NCI-H345 treated with DMSO at 0.1 percent for 48 hours (cell line): ENCODE results near the gene ENTPD8.
"Not testable (repeated sequence)": the region's sequence is repeated elsewhere in the genome, so short reads cannot be mapped to it uniquely, and the experiment has no call there.

Experiments used
- DNase-seq: peaks from one replicate; lab custom pipeline; 2025; ENCODE audit not compliant: unreplicated experiment; lab: John Stamatoyannopoulos, UW

ENTPD8 gene

DNA sequence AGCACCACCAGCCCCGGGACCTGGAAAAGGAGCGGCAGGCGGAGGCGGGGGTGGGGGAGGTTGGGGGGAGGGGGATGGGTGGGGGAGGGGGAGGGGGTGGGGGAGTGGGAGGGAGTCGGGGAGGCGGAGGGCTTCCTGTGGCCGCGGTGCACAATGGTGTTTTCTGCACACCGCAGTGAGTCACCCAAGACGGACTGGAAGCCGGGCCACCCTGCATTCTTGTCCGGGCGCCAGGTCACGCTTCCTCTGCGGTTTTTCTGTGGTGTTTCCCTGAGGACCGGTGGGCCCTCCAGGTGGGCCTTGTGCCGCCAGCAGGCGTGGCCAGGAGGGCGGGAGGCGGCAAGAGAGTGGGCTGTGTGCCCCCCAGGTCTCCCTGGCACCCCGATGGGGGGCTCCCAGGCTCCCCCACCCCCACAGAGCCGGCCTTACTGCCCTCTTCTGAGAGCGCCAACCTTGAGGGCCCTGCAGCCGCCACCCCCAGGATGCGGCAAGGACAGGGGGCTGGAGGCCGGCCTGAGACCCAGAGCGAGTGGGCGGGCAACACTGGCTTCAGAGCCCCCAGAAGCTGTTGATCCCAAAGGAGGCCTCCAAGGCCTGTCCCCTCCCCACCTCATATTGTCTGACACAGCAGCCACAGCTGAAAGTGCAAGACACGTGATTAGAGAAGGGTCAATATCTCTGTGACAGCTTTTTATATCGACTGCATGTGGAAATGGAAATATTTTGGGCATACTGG, 29.3 kb downstream of the ENTPD8 start:
- no peak for DNase-seq

DNA sequence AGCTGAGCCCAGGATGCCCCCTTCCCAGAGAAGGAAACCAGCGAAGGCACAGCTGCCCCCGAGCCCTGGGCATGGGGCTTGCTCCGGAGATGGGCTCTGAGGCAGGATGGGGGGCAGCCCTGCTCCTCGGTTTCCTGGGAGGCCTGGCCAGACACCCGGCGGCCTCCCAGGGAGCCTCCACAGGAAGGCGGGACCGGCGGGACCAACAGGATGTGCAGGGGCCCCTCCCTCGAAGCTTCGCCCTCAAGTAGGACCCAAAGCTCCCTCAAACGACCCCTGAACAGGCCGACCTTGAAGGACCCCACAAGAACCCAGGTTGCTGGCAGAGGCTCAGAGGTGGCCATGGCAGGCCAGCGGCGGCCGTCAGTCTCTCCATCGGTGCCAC, 29.9 kb downstream of the ENTPD8 start:
- no peak for DNase-seq

DNA sequence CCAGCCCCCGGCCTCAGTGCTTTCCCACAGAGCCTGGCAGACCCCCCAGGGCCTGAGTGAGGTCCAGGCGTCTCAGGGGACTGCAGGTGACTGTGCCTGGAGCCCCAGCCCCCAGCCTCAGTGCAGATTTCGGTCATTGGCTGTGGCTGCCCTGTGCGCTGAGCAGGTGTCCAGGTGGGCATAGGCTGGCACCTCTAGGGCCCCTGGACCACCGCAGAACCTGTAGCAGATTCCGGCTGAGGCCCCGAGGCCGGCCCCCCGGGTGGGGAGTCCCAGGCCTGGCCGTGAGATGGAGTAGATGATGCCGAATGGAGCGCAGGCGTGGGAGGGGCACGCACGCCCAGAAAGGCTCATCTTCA, 30.3 kb downstream of the ENTPD8 start:
- DNase-seq, result no peak

DNA sequence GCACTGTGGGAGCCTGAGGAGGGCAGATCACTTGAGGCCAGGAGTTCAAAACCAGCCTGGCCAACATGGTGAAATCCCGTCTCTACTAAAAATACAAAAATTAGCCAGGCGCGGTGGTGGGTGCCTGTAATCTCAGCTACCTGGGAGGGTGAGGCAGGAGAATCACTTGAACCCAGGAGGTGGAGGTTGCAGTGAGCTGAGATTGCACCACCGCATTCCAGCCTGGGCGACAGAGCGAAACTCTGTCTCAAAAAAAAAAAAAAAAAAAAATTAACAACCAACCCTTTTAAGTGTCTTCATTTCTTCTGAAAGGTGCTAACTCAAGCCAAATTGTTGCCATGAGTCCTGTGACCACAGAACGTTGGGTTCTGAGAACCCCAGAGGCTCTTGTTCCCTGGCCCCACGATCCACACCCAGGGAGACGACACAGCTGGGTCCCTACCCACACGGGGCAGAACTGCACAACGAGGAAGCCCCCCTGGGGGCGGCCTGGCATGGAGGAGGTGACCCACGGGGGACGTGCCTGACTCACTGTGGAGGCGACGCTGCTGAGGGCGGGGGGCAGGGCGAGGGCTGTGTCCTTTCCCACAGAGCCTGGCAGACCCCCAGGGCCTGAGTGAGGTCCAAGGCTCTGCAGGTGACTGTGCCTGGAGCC, 30.8 kb downstream of the ENTPD8 start:
- not testable (repeated sequence) for DNase-seq

DNA sequence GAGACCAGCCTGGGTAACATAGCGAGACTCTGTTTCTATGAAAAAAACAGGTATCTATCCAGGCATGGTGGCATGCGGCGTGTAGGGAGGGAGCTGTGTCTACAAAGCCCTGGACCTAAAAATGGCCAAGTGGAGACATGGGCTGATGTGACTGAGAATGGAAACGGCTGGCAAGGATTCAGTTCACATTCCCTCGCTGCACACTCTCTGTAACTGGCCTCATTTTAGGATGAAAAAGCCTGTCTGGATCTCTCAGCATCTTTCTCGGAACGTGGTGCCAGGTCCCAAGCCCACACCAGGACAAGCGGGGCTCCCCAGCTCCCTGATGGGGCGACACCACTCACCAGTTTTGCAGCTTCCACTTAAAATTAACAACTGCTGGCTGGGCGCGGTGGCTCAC, 31.6 kb downstream of the ENTPD8 start:
- no peak for DNase-seq

DNA sequence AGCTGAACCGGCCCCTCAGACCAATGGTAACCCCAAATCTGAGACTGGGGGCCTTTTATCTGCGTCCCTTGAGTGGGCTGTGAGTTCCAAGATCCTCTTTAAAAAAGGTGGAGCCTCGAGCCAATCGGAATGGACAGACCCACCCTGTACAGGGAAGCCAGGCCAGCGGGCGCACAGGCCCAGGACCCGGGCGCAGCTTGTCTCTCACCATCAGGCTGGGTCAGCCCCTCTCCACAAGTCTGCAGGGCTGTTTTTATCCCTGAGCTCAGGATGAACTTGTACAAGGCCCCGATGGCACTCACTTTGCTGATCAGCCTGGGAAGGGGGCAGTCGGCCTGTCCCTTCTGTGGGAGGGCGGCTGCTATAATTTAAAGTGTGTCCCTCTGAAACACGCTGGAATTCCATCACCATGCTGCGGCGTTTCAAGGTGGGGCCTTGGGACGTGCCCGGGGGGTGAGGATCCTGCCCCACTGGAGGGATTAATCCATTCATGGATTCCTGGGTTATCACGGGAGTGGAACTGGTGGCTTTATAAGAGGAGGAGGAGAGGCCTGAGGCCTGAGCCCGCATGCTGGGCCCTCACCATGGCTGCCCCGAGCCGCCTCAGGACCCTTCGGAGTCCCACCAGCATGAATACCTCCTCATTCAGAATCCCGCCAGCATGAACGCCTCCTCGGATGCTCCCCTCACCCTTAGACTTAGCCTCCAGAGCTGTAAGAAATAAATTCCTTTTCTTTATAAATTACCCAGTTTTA, 32.3 kb downstream of the ENTPD8 start:
- DNase-seq, result no peak

DNA sequence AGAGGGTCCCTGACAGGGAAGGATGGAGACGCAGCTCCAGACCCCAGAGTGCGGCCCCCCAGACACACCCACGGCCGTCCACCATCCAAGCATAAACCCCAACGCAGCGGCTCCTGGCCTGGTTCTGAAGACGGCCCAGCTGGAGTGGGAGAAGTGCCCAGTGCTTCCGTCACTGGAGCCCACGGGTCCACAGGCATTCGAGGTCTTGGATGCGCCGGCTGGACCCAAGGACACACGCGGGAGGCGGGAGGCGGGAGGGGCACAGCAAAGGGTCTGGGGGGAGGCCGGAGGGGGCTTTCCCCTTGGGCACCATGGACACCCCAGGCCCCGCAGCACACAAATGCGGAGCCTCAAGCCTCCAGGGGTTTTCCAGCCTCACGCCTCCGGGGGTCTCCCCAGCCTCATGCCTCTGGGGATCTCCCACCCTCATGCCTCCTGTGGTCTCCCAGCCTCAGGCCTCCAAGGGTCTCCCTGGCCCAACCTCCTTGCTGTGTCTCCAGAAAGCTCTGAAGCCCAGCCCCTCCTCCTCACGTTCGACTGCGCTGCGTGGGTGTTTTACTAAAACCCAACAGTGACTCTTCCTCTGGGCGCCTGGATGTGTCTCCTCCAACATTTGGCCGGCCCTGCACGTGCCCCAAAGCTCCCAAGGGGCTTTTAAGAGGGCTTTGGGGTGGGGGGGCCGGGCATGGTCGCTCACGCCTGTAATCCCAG, 33.4 kb downstream of the ENTPD8 start:
- DNase-seq, result no peak

DNA sequence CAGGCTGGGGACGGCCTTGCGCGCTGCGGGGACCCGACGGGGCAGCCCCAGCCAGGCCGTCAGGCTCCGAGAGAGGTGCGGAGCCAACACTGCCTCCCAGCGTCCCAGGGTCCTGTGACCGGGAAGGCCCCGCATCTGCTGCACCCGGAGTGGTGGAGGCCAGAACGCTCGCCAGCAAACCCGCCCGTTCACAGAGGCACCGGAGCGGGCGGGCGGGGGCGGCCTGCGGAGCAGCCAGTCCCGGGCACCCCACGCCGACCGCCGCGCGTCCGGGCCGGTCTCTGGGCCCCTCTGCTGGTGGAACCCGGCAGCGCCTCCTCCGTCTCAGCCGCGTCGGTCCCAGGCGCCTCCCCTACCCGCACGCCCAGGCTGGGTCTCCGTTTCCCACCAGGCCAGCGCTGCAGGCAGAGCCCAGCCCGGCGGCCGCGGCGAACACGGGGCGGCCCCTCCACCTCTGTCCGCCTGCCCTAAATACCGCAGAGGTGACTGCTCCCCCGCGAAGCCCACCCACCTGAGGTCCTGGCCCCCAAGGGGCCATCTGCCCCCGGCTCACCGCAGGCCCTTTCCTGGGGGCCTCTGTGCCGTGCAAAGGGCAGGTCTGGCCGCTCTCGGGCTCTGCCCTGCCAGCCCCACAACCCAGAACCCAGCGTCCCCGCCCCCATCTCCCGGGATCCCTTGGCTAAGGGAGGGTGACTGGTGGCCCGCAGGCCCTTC, 34.1 kb downstream of the ENTPD8 start:
- DNase-seq, result peak; percentile 15

DNA sequence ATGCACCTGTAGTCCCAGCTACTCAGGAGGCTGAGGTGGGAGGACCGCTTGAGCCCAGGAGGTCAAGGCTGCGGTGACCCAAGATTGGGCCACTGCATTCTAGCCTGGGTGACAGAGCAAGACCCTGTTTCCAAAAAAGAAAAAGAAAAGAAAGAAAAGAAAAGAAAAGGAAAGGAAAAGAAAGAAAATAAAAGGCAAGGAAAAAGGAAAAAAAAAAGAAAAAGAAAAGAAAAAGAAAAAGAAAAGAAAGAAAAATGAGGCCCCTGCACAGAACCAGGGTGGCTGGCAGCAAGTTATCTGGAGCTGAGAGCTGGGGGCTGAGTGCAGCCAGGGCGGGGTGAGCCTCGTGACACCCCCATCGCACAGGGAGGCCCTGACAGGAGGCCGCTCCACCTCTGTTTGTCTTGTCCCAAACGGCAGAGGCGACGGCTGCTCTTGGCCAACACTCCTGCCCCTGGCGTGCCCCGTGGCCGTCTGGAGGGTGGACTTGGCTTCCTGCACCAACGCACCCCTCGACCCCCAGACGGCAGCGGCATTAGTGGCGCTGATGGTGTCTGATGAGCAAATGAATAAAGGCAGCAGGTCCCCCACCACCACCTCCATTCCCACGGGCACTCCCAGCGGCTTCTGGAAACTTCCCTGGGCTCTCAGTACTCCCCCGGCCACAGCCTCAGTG, 34.9 kb downstream of the ENTPD8 start:
- DNase-seq, result no peak

DNA sequence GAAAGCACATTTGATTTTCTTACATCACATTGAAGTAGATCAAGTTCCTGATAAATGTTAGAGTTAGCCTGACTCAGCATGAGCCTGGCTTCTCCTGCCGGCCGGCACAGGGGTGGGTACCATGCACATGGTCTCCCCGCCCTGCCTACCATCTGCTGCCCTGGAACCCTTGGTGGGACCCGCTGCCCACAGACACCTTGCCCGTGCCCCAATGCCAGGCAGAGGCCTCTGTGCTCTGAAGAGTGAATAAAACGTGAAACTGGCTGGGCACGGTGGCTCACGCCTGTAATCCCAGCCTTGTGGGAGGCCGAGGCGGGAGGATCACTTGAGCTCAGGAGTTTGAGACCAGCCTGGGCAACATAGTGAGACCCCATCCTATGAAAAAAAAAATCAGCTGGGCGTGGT, 35.5 kb downstream of the ENTPD8 start:
- DNase-seq, result no peak

DNA sequence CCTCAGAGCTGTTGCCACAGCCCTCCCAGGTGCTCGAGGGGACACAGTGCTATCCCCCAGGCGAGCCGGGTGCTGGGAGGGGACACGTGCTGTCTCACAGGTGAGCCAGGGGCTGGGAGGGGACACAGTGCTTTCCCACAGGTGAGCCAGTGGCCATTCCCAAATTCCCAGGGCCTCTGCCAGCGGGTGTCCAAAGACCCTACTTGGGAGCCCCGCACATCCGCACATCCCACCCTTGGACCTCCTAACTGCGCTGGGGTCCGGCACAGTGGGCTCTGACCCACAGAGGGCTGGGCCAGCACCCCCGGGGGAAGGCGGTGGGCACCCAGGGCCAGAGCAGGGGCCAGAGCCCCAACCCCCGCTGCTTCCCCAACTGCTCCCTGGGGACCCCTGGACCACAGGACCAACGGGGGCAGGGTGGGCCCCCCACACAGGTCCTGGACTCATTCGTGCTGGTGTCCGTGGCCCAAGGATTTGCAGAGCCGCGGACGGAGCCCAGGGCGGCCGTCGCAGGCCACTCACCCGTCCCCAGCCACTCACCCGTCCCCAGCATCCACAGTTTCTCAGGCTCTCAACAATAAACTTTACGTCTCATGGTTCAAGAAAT, 36.1 kb downstream of the ENTPD8 start:
- DNase-seq, result no peak

DNA sequence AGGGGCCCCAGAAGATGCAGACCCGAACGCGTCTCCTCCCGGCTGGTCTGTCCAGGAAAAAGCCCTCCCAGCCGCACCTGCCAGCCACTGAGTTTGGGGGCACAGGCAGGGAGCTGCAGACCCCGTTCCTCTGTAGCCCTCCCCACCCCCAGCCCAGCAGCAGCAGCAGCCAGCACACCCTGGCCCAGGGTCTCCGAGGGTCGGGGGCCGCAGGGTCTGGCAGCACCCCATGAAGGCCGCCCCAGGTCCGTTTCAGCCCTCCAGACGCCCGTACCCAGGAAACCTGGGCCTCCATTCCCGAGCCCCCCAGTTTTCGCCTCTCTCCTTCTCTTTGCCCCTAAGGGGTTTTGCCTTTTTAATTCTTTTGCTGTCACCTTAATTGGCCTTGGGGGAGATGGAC, 37.9 kb downstream of the ENTPD8 start:
- no peak for DNase-seq

DNA sequence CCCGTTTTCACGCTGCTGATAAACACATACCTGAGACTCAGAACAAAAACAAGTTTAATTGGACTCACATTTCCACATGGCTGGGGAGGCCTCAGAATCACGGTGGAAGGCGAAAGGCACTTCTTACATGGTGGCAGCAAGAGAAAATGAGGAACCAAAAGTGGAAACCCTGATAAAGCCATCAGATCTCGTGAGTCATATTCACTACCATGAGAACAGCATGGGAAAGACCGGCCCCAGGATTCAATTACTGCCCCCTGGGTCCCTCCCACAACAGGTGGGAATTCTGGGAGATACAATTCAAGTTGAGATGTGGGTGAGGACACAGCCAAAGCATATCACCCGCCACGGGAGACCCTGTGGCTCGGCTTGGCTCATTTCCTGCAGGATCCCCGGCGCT, 38.4 kb downstream of the ENTPD8 start:
- DNase-seq, result no peak

DNA sequence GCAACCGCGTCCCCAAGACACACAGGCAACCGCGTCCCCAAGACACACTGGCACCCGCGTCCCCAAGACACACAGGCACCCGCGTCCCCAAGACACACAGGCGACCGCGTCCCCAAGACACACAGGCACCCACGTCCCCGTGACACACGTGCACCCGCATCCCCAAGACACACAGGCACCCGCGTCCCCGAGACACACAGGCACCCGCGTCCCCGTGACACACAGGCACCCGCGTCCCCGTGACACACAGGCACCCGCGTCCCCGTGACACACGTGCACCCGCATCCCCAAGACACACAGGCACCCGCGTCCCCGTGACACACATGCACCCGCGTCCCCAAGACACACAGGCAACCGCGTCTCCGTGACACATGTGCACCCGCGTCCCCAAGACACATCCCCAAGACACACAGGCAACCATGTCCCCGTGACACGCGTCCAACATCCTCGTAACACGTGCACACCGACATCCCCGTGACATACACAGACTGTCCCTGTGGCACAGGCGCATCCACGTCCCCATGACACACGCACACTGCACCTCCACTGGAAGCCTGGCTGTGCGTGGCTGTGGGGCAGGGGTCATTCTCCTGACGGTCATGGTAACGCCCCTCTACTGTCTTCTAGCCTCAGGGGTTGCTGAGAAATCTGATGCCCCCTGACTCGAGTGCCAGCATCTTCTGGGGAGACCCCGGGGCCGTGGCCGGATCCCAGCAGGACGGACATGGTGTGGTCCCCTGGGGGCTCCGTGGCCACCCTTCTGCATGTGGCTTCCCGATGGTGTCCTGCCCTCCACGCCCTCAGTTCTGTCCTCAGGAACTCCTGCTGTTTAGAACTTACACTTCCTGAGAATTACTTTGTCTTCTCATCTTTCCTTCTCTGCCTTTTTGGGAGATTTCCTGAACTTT, 42.3 kb downstream of the ENTPD8 start:
- no peak for DNase-seq

DNA sequence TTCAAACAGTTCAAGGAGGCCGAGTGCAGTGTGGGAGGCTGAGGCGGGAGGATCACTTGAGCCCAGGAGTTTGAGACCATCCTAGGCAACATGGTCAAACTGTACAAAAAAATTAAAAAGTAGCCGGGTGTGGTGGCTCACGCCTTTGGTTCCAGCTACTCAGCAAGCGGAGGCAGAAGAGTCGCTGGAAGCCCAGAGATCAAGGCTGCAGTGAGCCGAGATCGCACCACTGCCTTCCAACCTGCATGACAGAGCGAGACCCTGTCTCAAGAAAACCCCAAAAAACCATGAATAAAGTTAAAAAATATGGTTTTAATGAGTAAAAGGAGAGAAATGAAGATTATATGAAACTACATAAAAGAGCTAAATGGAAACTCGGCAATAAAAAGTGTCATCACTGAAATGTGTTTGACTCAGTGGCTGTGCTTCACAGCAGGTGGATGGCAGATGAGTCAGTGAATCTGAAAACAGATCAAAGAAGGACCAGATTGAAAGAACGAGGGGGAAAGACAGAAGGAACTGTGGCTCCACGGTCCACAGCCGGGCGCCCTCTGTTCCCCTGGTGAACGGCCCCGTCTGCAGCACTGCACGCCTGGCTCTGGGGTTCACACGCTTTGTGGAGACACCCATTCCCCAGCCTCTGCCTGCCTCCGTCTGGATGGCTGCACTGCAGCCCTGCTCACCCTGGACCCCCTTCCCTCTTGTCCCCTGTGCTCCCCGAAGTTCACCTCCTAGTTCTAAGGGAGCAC, 43.3 kb downstream of the ENTPD8 start:
- DNase-seq, result no peak

DNA sequence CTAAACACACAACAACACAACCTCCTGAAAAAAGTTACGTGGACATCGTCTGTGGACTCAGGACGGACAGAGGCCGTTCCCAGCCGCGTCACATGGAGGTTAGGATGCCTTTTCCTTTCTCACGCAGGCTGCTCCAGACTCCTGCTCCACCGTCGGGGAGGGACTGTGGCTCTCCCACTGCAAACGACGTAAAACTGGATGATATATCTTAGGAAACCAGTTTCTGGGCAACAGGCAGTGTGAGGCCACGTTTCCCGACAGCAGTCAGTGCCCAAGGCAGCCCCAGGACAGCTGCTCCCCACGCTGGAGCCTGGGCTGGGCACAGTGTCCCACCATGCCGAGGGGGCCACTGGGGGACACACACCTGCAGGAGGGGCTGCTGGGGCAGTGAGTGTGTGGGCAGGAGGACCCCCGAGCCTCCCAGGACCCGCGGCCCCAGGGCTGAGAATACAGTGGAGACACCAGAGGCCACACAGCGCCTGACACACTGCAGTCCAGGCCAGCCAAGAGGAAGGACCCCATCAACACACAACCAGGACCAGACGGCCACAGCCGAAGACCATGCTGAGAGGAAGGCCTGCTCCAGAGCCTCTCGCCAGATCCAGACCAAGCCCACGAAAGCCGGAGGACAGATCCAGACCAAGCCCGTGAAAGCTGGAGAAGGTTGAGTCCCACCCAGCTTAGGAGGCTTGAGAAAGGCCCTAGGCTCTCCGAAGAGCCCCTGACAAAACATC, 44.4 kb downstream of the ENTPD8 start:
- no peak for DNase-seq

DNA sequence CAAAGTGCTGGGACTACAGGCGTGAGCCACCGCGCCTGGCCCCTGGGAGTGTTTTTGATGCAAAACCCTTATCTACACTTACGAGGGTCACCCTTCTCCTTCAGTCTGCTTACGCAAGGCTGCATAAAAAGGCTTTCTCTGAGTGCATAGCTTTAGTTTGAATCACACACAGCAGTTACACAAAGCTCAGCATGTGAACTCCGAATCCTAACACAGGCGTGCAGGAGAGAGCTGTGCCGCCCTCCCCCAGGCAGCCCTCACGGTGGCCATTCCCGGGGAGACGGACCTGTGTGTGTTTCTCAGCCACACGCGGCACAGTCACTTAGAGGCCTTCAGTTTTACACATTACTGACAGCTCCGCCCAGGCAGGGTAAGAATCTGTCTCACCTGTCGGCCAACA, 44.9 kb downstream of the ENTPD8 start:
- DNase-seq, result no peak

DNA sequence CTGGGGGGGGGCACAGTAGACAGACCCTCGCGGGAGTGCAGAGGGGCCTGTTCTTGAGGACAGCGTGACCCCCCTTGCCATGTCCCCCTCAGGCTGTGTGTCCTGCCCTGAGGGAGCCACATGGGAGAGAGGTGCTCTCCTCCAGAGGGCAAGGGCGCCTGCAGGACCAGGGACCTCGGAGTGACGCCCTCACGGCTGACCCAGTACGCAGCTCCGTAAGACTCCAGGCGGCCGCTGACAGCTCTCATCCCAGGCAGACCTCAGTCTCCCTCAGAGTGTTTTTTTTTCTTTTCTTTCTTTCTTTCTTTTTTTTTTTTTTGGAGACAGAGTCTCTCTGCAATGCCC, 45.5 kb downstream of the ENTPD8 start:
- DNase-seq, result no peak
